ENCODE results near the gene DOCK8.

DOCK8 gene

DNA sequence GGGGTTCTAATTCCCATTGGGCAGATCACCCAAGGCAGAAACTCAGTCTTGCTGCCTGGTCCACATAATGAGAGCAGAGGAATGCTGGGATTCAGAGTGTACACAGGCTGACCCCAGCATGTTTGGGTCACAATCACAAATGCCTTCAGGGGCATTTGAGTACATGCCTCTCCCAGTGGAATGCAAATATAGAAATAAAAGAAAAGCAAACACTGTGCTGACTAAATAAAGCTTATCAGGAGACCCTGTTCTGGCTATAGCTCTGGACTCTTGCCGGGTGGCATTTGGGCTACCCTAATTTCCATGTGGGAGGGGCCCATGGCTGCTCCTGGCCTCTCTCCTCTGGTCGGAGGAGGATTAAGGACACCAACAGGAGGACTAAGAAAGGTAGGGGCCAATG lies 121.4 kb downstream of the DOCK8 start:
- TF ChIP-seq CTCF (IDR thresholded peaks at IDR 0.05; ENCODE audit: unreplicated experiment in 3 of 3) = no peak
- Mint-ChIP-seq H3K4me1 (no peaks in the 10 kb centered on the region), H3K36me3 (ENCODE audit: low read depth) (no peaks in the 10 kb centered on the region), H3K27ac (no peak overlapping the region), H3K4me3 (no peak overlapping the region), H3K9me3 (no peaks in the 10 kb centered on the region), H3K27me3 (ENCODE audit: low read depth) (peaks cover 14% of the 10 kb centered on the region)

DNA sequence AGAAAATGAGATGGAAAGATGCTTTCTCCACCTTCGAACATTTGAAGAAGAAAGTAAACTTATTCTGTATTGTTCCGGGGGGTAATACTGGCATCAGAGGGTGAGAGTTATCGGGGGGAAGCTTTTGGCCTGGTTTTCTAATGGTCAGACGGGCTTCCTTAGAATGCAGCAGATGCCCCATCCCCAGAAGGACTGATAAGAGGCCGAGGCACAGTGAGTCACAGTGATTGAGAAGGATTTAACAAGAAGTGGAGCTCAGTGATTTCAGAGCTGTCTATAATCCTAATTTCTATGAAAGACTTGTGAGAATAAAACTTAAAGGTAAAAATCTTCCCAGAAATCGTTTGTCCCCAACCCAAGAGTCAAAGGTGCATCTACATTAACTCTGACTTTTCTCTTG lies 123.9 kb downstream of the DOCK8 start:
- Mint-ChIP-seq H3K36me3 (ENCODE audit: low read depth) (no peaks in the 10 kb centered on the region), H3K9me3 (no peaks in the 10 kb centered on the region)
- TF ChIP-seq CTCF (IDR thresholded peaks at IDR 0.05; ENCODE audit: unreplicated experiment in 3 of 3) = no peak

DNA sequence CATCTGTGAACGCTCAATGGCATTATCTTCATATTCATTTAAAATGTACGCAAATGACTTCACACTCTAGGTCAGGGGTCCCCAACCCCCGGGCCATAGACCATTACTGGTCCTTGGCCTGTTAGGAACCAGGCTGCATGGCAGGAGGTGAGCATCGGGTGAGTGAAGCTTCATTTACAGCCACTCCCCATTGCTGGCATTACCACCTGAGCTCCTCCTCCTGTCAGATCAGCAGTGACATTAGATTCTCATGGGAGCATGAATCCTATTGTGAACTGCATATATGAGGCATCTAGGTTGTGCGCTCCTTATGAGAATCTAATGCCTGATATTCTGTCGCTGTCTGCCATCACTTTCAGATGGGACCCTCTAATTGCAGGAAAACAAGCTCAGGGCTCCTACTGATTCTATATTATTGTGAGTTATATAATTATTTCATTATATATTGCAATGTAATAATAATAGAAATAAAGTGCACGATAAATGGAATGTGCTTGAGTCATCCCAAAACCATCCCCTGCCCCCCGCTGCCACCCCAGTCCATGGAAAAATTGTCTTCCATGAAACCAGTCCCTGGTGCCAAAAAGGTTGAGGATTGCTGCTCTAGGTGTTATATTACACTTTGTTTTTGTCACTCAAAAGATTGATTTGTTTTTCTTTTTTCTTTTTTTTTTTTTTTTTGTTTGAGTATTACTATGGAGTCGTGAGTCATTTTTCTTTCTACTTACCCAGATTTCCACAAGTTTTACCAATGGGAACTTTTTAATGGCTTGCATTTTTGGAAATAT lies 127.2 kb downstream of the DOCK8 start:
- no peak overlapping the region for H3K4me3 Mint-ChIP-seq
- TF ChIP-seq CTCF (IDR thresholded peaks at IDR 0.05; ENCODE audit: unreplicated experiment in 3 of 3) = no peak
- H3K36me3 Mint-ChIP-seq (ENCODE audit: low read depth) = no peaks in the 10 kb centered on the region
- peaks cover 7% of the 10 kb centered on the region for H3K27me3 Mint-ChIP-seq (ENCODE audit: low read depth)
- H3K27ac Mint-ChIP-seq = no peak overlapping the region
- H3K9me3 Mint-ChIP-seq = no peaks in the 10 kb centered on the region
- peaks cover 15% of the 10 kb centered on the region for H3K4me1 Mint-ChIP-seq

More for the DNA sequence above, 123.9 kb downstream of the DOCK8 start:
- Mint-ChIP-seq H3K4me1 (no peaks in the 10 kb centered on the region), H3K27ac (no peak overlapping the region), H3K27me3 (ENCODE audit: low read depth) (peaks cover 16% of the 10 kb centered on the region), H3K4me3 (no peak overlapping the region)

DNA sequence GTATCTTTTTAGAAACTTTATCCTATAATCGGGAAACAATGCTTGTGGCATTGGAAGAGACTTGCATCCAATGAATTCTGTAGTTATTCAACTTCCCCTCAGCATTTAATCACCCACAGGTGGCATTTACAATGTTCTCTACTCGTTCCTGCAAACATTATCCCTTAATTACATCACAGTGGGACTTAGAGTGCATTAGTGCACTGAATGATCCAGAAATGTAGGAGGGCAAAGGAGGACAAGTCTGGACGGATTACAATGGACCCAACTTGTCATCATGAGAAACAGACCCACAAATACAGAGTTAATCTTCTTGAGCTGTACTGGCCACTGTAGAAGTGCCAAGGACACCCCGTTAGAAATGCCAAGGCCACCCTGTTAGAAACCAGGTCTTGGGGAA lies 129.1 kb downstream of the DOCK8 start:
- TF ChIP-seq CTCF (IDR thresholded peaks at IDR 0.05; ENCODE audit: unreplicated experiment in 3 of 3) = no peak
- Mint-ChIP-seq H3K4me3 (no peak overlapping the region), H3K27me3 (ENCODE audit: low read depth) (peaks cover 13% of the 10 kb centered on the region), H3K27ac (no peak overlapping the region), H3K36me3 (ENCODE audit: low read depth) (no peaks in the 10 kb centered on the region), H3K9me3 (no peaks in the 10 kb centered on the region), H3K4me1 (peaks cover 25% of the 10 kb centered on the region)

DNA sequence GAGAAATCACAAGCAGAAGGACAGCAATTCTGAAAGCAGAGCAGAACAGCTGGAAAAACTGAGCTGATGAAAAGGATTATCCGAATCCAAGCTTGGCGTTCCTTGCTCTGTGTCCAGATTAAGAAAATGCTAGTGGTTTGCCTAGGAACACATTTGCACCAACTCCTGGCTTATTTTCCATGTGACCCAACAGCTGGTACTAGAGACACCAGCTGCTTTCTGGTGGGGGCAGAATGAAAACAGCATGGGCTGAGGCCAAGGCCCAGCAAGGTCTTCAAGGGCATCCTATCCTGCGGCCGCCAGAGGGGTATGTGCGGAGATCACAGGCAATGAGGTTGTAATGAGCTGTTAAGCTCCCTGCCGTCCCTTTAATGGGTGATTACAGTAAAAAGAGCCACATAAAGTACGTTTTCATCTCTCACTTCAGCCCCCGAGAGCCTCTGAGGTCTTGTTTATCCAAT lies 131.5 kb downstream of the DOCK8 start:
- no peaks in the 10 kb centered on the region for H3K36me3 Mint-ChIP-seq (ENCODE audit: low read depth)
- H3K4me3 Mint-ChIP-seq = no peak overlapping the region
- no peak overlapping the region for H3K27ac Mint-ChIP-seq
- TF ChIP-seq CTCF (IDR thresholded peaks at IDR 0.05; ENCODE audit: unreplicated experiment in 3 of 3) = no peak
- peaks cover 29% of the 10 kb centered on the region for H3K27me3 Mint-ChIP-seq (ENCODE audit: low read depth)
- no peaks in the 10 kb centered on the region for H3K9me3 Mint-ChIP-seq
- H3K4me1 Mint-ChIP-seq = peaks cover 27% of the 10 kb centered on the region
